OCI-LY7 (cell line): Measurements from ENCODE around the gene KMT5B.

ENCODE experiments used
- EZH2phosphoT487 ChIP-seq: fragments of 200-600 bp; sonication (generic); IDR thresholded peaks from 2 replicates; pipeline ENCODE4 v1.6.1; 2018; ENCODE audit warnings: low read depth, borderline replicate concordance, mild to moderate bottlenecking, mixed run types, antibody characterized with exemption, low read length, moderate library complexity, mixed read lengths
- TF ChIP-seq, protein P1 (sequence below): fragments of 200-600 bp; sonication (generic); conservative IDR thresholded peaks from 2 replicates; pipeline ENCODE4 v1.5.1; 2014; ENCODE audit warnings: mild to moderate bottlenecking, antibody characterized with exemption, low read length, moderate library complexity, mixed read lengths

DNA sequence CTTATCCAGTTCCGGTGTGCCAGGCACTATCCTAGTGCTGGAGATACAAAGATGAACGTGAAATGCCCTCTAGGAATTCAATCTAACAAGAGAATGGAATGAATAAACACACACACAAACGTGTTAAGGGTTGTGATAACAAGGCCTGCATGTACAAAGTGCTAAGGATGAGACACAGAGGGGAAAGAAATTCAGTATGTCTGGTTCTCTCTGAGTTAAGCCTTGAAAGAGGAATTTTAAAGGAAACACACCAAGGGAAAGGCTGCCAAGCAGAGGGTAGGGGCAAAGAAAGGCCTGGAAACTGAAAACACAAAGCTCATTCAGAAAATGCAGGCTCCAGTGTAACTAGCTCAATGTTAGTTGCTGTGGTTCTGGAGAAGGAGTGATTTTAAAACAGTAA lies 96.1 kb downstream of the KMT5B start:
- TF ChIP-seq, protein P1, sequence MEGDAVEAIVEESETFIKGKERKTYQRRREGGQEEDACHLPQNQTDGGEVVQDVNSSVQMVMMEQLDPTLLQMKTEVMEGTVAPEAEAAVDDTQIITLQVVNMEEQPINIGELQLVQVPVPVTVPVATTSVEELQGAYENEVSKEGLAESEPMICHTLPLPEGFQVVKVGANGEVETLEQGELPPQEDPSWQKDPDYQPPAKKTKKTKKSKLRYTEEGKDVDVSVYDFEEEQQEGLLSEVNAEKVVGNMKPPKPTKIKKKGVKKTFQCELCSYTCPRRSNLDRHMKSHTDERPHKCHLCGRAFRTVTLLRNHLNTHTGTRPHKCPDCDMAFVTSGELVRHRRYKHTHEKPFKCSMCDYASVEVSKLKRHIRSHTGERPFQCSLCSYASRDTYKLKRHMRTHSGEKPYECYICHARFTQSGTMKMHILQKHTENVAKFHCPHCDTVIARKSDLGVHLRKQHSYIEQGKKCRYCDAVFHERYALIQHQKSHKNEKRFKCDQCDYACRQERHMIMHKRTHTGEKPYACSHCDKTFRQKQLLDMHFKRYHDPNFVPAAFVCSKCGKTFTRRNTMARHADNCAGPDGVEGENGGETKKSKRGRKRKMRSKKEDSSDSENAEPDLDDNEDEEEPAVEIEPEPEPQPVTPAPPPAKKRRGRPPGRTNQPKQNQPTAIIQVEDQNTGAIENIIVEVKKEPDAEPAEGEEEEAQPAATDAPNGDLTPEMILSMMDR: no peak
- no peak for TF ChIP-seq EZH2phosphoT487
